HepG2 (cell line): Measurements from ENCODE around the gene NEGR1. TPM values are rescaled to one million over a fixed set of nuclear protein-coding genes. Genes with fewer than 3 reads are reported as not detected.

ENCODE experiments used
- ASH2L ChIP-seq: fragments of 300-600, 200-600 bp; sonication (generic); IDR thresholded peaks from 2 replicates; pipeline ENCODE4 v1.7.0; 2017; ENCODE audit warnings: low read depth, mild to moderate bottlenecking, moderate library complexity, mixed read lengths, low read length; ENCODE audit not compliant: insufficient read length
- BCL6 ChIP-seq: IDR thresholded peaks from 2 replicates; pipeline ENCODE4 v1.6.1; 2016; ENCODE audit warnings: missing genetic modification reagents, missing compliant biosample characterization
- CREM ChIP-seq, 2 experiments: sonication (generic) in 1 of 2; formaldehyde crosslinking in 1 of 2; IDR thresholded peaks; 2 replicates each; pipeline versions ENCODE4 v1.4.0 to v1.6.1; 2016 to 2020; ENCODE audit warnings: antibody characterized with exemption in 1 of 2, mild to moderate bottlenecking in 1 of 2, missing genetic modification reagents in 1 of 2
- ERF ChIP-seq: IDR thresholded peaks from 2 replicates; pipeline ENCODE4 v1.6.1; 2018; ENCODE audit warnings: missing biosample characterization, missing genetic modification reagents
- FOSL2 ChIP-seq: sonication (generic); formaldehyde crosslinking; IDR thresholded peaks from 2 replicates; pipeline ENCODE4 v1.4.0; 2020; ENCODE audit warnings: missing genetic modification reagents
- FOXO1 ChIP-seq: sonication (generic); formaldehyde crosslinking; IDR thresholded peaks from 2 replicates; pipeline ENCODE4 v1.4.0; 2020; ENCODE audit warnings: missing genetic modification reagents
- HNF1B ChIP-seq: sonication (generic); formaldehyde crosslinking; IDR thresholded peaks from 2 replicates; pipeline ENCODE4 v1.5.1; 2020; ENCODE audit warnings: mild to moderate bottlenecking, moderate library complexity, missing genetic modification reagents
- HNF4A ChIP-seq: sonication (generic); formaldehyde crosslinking; IDR thresholded peaks from 2 replicates; pipeline ENCODE4 v1.4.0; 2020; ENCODE audit warnings: missing genetic modification reagents
- KAT8 ChIP-seq: IDR thresholded peaks from 2 replicates; pipeline ENCODE4 v1.6.1; 2016; ENCODE audit warnings: missing genetic modification reagents, missing compliant biosample characterization
- KDM6A ChIP-seq: IDR thresholded peaks from 2 replicates; pipeline ENCODE4 v1.6.1; 2016; ENCODE audit warnings: low read depth
- MYC ChIP-seq: sonication (generic); formaldehyde crosslinking; IDR thresholded peaks from 2 replicates; pipeline ENCODE4 v1.9.0; 2021; ENCODE audit warnings: missing genetic modification reagents, borderline replicate concordance
- RCOR2 ChIP-seq: IDR thresholded peaks from 2 replicates; pipeline ENCODE4 v1.6.1; 2016; ENCODE audit warnings: missing biosample characterization, missing genetic modification reagents
- SIX4 ChIP-seq: sonication (generic); formaldehyde crosslinking; IDR thresholded peaks from 2 replicates; pipeline ENCODE4 v1.4.0; 2020; ENCODE audit warnings: missing genetic modification reagents
- STAT5B ChIP-seq: sonication (generic); formaldehyde crosslinking; IDR thresholded peaks from 2 replicates; pipeline ENCODE4 v1.4.0; 2020; ENCODE audit warnings: missing genetic modification reagents
- SYNCRIP ChIP-seq: fragments of 200-400 bp; formaldehyde crosslinking; IDR thresholded peaks from 2 replicates; pipeline ENCODE4 v1.6.1; 2018; ENCODE audit warnings: mild to moderate bottlenecking, low read depth, low read length; ENCODE audit not compliant: insufficient read depth
- TBX2 ChIP-seq: sonication (generic); formaldehyde crosslinking; IDR thresholded peaks from 2 replicates; pipeline ENCODE4 v1.5.0; 2020; ENCODE audit warnings: missing genetic modification reagents, mild to moderate bottlenecking, borderline replicate concordance
- TOE1 ChIP-seq: sonication (generic); formaldehyde crosslinking; IDR thresholded peaks from 2 replicates; pipeline ENCODE4 v1.4.0; 2020; ENCODE audit warnings: mild to moderate bottlenecking, missing genetic modification reagents
- ZNF230 ChIP-seq: sonication (generic); formaldehyde crosslinking; IDR thresholded peaks from 2 replicates; pipeline ENCODE4 v1.4.0; 2020; ENCODE audit warnings: mild to moderate bottlenecking, missing genetic modification reagents
- ZNF30 ChIP-seq: sonication (generic); formaldehyde crosslinking; IDR thresholded peaks from 2 replicates; pipeline ENCODE4 v1.5.0; 2020; ENCODE audit warnings: mild to moderate bottlenecking, missing genetic modification reagents
- ZNF337 ChIP-seq: sonication (generic); formaldehyde crosslinking; IDR thresholded peaks from 2 replicates; pipeline ENCODE4 v1.5.1; 2020; ENCODE audit warnings: missing genetic modification reagents, low read depth, mild to moderate bottlenecking, borderline replicate concordance
- polyA plus RNA-seq, 8 experiments: library from polyadenylated mRNA; depleted of rRNA in 3 of 8; stranded (reverse) in 7 of 8; unstranded in 1 of 8; fragments of >200 nt; fragmentation: Illumina TruSeq in 4 of 8; extraction: Trizol in 4 of 8; gene quantifications; 2 replicates each; pipeline versions ENCODE4 v1.2.1 to v1.2.3, GENCODE V29; 2011 to 2016; ENCODE audit warnings: low read depth in 4 of 8, missing spikeins in 1 of 8, mixed read lengths in 1 of 8; ENCODE audit not compliant: insufficient read depth in 1 of 8
- total RNA-seq, 5 experiments: library from RNA; depleted of rRNA; stranded (reverse); fragments of >200 nt; fragmentation: Illumina TruSeq; extraction: Trizol; gene quantifications; 2 replicates each; pipeline ENCODE4 v1.2.3, GENCODE V29; 2016; ENCODE audit warnings: low read depth in 1 of 5
- TF ChIP-seq, protein P1 (sequence below): IDR thresholded peaks from 2 replicates; pipeline ENCODE4 v1.6.1; 2016; ENCODE audit warnings: low read depth
- TF ChIP-seq, protein P2 (sequence below): sonication (generic); formaldehyde crosslinking; IDR thresholded peaks from 2 replicates; pipeline ENCODE4 v1.5.1; 2020; ENCODE audit warnings: mild to moderate bottlenecking, missing genetic modification reagents
- TF ChIP-seq, protein P3 (sequence below): sonication (generic); formaldehyde crosslinking; IDR thresholded peaks from 2 replicates; pipeline ENCODE4 v1.5.0; 2020; ENCODE audit warnings: missing genetic modification reagents
- TF ChIP-seq, protein P4 (sequence below), 2 experiments: fragments of 450-650 bp in 1 of 2; sonication (generic) in 1 of 2; formaldehyde crosslinking; IDR thresholded peaks; 2 replicates each; pipeline versions ENCODE4 v1.5.0 to v1.8.0; 2020 to 2022; ENCODE audit warnings: mild to moderate bottlenecking in 1 of 2, missing genetic modification reagents in 1 of 2

The NEGR1 gene
- total and polyA plus RNA-seq, 2 of the 13 experiments (the other 11 are each of a cell fraction or from before 2014, with no cell fraction given), result not detected

DNA sequence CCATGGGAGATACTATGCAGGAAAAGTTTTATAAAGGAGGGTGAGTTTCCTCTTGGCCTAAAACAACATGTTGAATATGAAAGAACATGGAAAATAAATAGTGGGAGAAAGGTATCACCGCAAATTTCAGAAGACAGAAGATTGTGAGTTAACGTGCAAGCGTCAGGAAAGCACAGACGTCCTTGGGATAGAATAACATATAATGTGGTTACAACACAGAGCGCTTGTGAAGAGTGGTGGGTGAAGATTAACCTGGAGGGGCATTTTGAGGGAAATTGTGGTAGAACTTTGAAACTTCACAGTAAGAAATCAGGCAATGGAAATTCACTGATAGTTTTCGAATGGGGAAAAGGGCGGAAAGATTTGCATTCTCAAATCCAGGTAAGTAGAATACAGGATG is 47.3 kb downstream of the NEGR1 start (continued):
- TF ChIP-seq ZNF337 (CRISPR knock-in tag) (no peak), HNF4A (CRISPR knock-in tag) (peak; percentile 68), FOXO1 (0 out of 2 replicates have a peak, but pooled peaks have one; percentile 32), STAT5B (CRISPR knock-in tag) (no peak), SIX4 (CRISPR knock-in tag) (peak; percentile 55; the same call in 1 of the 2 replicates), KAT8 (peak; percentile 39; the same call in 1 of the 2 replicates), MYC (CRISPR knock-in tag) (no peak), ASH2L (peak; percentile 29), HNF1B (CRISPR knock-in tag) (peak; percentile 67), FOSL2 (CRISPR knock-in tag) (0 out of 2 replicates have a peak, but pooled peaks have one; percentile 9), TBX2 (CRISPR knock-in tag) (no peak), ZNF30 (CRISPR knock-in tag) (no peak), CREM (IDR thresholded peaks at IDR 0.05) (peak; percentile 15; the same call in 1 of the 2 replicates), CREM (CRISPR knock-in tag; IDR thresholded peaks at IDR 0.05) (no peak), ZNF230 (no peak), SYNCRIP (no peak), KDM6A (peak; percentile 77), TOE1 (CRISPR knock-in tag) (no peak), RCOR2 (CRISPR knock-in tag) (peak; percentile 31; the same call in 1 of the 2 replicates), ERF (CRISPR knock-in tag) (0 out of 2 replicates have a peak, but pooled peaks have one; percentile 31), BCL6 (CRISPR knock-in tag) (peak; percentile 68)
- TF ChIP-seq, protein P1, sequence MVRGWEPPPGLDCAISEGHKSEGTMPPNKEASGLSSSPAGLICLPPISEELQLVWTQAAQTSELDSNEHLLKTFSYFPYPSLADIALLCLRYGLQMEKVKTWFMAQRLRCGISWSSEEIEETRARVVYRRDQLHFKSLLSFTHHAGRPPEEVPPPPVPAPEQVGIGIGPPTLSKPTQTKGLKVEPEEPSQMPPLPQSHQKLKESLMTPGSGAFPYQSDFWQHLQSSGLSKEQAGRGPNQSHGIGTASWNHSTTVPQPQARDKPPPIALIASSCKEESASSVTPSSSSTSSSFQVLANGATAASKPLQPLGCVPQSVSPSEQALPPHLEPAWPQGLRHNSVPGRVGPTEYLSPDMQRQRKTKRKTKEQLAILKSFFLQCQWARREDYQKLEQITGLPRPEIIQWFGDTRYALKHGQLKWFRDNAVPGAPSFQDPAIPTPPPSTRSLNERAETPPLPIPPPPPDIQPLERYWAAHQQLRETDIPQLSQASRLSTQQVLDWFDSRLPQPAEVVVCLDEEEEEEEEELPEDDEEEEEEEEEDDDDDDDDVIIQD (CRISPR knock-in tag), result peak; percentile 79; the same call in 1 of the 2 replicates
- TF ChIP-seq, protein P2, sequence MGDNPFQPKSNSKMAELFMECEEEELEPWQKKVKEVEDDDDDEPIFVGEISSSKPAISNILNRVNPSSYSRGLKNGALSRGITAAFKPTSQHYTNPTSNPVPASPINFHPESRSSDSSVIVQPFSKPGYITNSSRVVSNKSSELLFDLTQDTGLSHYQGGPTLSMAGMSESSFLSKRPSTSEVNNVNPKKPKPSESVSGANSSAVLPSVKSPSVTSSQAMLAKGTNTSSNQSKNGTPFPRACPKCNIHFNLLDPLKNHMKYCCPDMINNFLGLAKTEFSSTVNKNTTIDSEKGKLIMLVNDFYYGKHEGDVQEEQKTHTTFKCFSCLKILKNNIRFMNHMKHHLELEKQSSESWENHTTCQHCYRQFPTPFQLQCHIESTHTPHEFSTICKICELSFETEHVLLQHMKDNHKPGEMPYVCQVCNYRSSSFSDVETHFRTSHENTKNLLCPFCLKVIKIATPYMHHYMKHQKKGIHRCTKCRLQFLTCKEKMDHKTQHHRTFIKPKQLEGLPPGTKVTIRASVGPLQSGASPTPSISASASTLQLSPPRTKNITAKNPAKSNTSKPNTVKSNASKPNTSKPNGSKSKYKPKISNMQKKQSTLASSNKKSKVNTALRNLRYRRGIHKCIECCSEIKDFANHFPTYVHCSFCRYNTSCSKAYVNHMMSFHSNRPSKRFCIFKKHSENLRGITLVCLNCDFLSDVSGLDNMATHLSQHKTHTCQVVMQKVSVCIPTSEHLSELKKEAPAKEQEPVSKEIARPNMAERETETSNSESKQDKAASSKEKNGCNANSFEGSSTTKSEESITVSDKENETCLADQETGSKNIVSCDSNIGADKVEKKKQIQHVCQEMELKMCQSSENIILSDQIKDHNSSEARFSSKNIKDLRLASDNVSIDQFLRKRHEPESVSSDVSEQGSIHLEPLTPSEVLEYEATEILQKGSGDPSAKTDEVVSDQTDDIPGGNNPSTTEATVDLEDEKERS, result 0 out of 2 replicates have a peak, but pooled peaks have one; percentile 51
- TF ChIP-seq, protein P3, sequence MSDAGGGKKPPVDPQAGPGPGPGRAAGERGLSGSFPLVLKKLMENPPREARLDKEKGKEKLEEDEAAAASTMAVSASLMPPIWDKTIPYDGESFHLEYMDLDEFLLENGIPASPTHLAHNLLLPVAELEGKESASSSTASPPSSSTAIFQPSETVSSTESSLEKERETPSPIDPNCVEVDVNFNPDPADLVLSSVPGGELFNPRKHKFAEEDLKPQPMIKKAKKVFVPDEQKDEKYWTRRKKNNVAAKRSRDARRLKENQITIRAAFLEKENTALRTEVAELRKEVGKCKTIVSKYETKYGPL, result no peak
- TF ChIP-seq, protein P4, sequence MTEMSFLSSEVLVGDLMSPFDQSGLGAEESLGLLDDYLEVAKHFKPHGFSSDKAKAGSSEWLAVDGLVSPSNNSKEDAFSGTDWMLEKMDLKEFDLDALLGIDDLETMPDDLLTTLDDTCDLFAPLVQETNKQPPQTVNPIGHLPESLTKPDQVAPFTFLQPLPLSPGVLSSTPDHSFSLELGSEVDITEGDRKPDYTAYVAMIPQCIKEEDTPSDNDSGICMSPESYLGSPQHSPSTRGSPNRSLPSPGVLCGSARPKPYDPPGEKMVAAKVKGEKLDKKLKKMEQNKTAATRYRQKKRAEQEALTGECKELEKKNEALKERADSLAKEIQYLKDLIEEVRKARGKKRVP (CRISPR knock-in tag; IDR thresholded peaks at IDR 0.05), result 0 out of 4 replicates have a peak, but pooled peaks of 1 of the 2 experiments have one; percentile 10
